Measurements from ENCODE around the gene PSPC1. TPM values are rescaled to one million over a fixed set of nuclear protein-coding genes. Genes with fewer than 3 reads are reported as not detected.

Gene PSPC1
- total RNA-seq, 4 donors from 2014 or later, result 75.1 to 90.8 (median 86.8) TPM

GRCh38 chr13:19680751-19681150 lies 102.0 kb downstream of the PSPC1 start:
- Histone ChIP-seq H3K9me3 (no peaks in the 10 kb centered on the region), H3K36me3 (peaks cover 0 to 3% of the 10 kb centered on the region in 2 donors), H3K27me3 (no peaks in the 10 kb centered on the region), H3K4me1 (peaks cover 0 to 4% of the 10 kb centered on the region in 2 donors), H3K27ac (no peak overlapping the region), H3K4me3 (replicated peaks in 1 of 3) (no peak overlapping the region)
- DNase-seq, result no peak
- 94 to 95% methylated on average over 7 of the region's 7 CpGs for WGBS, 2 donors
- intact Hi-C loops (cut with DNase I), result no loop called here
- TF ChIP-seq POLR2A (IDR thresholded peaks at IDR 0.05), result no peak
- TF ChIP-seq, protein P1, sequence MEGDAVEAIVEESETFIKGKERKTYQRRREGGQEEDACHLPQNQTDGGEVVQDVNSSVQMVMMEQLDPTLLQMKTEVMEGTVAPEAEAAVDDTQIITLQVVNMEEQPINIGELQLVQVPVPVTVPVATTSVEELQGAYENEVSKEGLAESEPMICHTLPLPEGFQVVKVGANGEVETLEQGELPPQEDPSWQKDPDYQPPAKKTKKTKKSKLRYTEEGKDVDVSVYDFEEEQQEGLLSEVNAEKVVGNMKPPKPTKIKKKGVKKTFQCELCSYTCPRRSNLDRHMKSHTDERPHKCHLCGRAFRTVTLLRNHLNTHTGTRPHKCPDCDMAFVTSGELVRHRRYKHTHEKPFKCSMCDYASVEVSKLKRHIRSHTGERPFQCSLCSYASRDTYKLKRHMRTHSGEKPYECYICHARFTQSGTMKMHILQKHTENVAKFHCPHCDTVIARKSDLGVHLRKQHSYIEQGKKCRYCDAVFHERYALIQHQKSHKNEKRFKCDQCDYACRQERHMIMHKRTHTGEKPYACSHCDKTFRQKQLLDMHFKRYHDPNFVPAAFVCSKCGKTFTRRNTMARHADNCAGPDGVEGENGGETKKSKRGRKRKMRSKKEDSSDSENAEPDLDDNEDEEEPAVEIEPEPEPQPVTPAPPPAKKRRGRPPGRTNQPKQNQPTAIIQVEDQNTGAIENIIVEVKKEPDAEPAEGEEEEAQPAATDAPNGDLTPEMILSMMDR (IDR thresholded peaks at IDR 0.05), result no peak

DNA sequence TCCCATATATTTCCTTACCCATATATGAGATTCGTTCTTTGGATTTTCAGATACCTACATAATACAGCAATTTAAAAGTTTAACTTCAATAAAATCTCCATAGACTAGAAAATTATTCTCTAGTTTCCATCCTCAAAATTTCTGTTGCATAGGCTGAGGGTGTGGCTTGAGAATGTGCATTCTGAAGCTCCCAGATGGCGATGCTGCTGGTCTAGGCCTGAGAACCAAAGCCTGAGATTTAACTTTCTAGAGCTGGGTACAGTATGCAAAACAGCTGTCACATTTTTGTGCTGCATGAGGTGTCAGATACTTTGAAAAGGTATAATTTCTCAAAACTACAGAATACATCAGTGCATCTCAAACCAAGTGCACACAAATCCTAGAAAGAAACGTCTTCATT lies 106.6 kb downstream of the PSPC1 start:
- WGBS, 2 donors, result 94 to 96% methylated on average over 3 of the region's 3 CpGs
- DNase-seq, result no peak

DNA sequence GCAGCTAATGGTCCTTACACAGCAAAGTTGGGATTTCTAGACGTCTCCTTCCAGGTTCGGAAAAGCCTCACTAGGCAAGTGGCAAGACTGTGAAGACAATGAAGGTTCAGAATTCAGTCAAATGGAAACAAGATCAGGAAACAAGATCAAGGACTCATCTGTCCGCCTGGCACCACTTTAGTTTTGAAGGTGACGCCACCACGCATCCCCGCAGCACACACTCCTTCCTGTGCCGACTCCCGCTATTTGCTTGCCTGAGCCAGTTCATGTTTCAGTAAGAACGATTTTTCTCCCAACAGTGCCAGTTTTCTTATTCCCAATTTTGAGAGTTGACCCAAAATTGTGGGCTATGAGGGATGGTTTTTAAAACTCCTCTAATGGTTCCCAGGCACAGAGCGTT lies 107.8 kb downstream of the PSPC1 start:
- intact Hi-C loops (cut with DNase I), result no loop called here
- 87 to 88% methylated on average over 10 of the region's 10 CpGs for WGBS, 2 donors
- DNase-seq, result no peak
- Histone ChIP-seq H3K27ac (no peak overlapping the region), H3K9me3 (no peaks in the 10 kb centered on the region), H3K27me3 (no peaks in the 10 kb centered on the region), H3K4me1 (no peaks in the 10 kb centered on the region), H3K36me3 (peaks cover 34 to 45% of the 10 kb centered on the region in 2 donors), H3K4me3 (replicated peaks in 1 of 3) (no peak overlapping the region)
- no peak for TF ChIP-seq POLR2A (IDR thresholded peaks at IDR 0.05)
- TF ChIP-seq, protein P1 (IDR thresholded peaks at IDR 0.05), result no peak

More for the DNA sequence above, 106.6 kb downstream of the PSPC1 start:
- Histone ChIP-seq H3K4me3 (replicated peaks in 1 of 3) (no peak overlapping the region), H3K9me3 (no peaks in the 10 kb centered on the region), H3K27me3 (no peaks in the 10 kb centered on the region), H3K36me3 (peaks cover 21 to 33% of the 10 kb centered on the region in 2 donors), H3K27ac (no peak overlapping the region), H3K4me1 (no peaks in the 10 kb centered on the region)
- intact Hi-C loops (cut with DNase I), result no loop called here
- TF ChIP-seq, protein P1 (IDR thresholded peaks at IDR 0.05), result no peak
- no peak for TF ChIP-seq POLR2A (IDR thresholded peaks at IDR 0.05)

DNA sequence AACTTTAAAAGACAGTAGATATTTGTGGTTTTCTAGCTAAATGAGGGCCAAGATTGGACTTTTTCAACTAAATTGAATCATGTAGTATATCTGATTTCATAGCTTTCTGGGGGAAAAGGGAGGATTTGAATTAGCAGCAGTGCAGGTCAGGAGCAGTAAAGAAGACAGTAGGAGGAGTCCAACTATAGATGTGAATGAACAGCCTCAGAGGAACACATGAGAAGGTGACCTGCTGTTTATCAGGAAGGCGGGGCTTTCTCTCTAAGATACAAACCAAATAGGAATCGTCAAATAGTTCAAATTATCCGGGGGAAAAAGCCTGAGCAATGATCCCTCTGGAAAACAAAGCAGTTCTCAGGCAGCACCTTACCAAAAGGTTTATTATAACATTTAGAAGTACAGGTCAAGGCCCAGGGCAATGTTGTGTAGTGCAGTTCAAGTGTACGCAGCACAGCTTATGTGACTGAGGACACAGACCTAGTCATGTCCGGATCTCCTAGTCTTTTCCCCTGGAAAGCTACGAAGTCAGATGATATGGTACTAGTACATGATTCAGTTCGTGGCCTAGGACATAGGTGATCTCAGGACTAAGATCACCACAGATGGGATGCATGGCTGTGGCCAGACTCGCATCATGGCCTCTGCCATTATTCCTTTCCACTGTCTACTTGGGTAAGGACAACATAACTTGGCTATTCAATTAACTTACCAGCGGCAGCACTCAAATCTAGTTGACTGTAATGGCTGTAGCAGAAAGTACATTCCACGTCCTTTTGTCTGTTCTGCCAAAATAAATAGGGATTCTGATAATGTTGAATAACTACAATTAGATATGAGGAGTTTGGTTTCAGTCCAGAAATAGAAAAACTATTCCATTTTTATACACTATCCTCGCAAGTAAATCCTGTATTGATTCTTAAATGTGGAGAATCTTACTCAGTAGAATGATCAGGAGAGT lies 109.0 kb downstream of the PSPC1 start:
- 90 to 93% methylated on average over 11 of the region's 11 CpGs for WGBS, 2 donors
- no peak for TF ChIP-seq POLR2A (IDR thresholded peaks at IDR 0.05)
- TF ChIP-seq, protein P1 (IDR thresholded peaks at IDR 0.05), result no peak
- Histone ChIP-seq H3K27me3 (no peaks in the 10 kb centered on the region), H3K36me3 (peaks cover 45 to 56% of the 10 kb centered on the region in 2 donors), H3K9me3 (no peaks in the 10 kb centered on the region), H3K4me1 (no peaks in the 10 kb centered on the region), H3K4me3 (replicated peaks in 1 of 3) (no peak overlapping the region), H3K27ac (no peak overlapping the region)
- intact Hi-C loops (cut with DNase I), result no loop called here
- no peak for DNase-seq

- no peak for DNase-seq
- H3K9me3 ChIP-seq, result no peaks in the 10 kb centered on the region
- no peak overlapping the region for H3K4me3 ChIP-seq (replicated peaks in 1 of 3)
- TF ChIP-seq POLR2A (IDR thresholded peaks at IDR 0.05), result no peak
- TF ChIP-seq, protein P1 (IDR thresholded peaks at IDR 0.05), result no peak
- 69 to 74% methylated on average over 5 of the region's 5 CpGs for WGBS, 2 donors
- no peaks in the 10 kb centered on the region for H3K4me1 ChIP-seq
- no peak overlapping the region for H3K27ac ChIP-seq
- no peaks in the 10 kb centered on the region for H3K27me3 ChIP-seq
- peaks cover 53 to 64% of the 10 kb centered on the region in 2 donors for H3K36me3 ChIP-seq
- intact Hi-C loops (cut with DNase I), result no loop called here
Observed at GRCh38 chr13:19672990-19673389, 109.8 kb downstream of the PSPC1 start.
